Measurements from ENCODE around the gene PLXDC2. TPM values are rescaled to one million over a fixed set of nuclear protein-coding genes. Genes with fewer than 3 reads are reported as not detected.

The PLXDC2 gene
- polyA plus RNA-seq, 6 donors from 2014 or later, result 0.15 to 1.3 (median 0.35) TPM; not detected in 1

DNA sequence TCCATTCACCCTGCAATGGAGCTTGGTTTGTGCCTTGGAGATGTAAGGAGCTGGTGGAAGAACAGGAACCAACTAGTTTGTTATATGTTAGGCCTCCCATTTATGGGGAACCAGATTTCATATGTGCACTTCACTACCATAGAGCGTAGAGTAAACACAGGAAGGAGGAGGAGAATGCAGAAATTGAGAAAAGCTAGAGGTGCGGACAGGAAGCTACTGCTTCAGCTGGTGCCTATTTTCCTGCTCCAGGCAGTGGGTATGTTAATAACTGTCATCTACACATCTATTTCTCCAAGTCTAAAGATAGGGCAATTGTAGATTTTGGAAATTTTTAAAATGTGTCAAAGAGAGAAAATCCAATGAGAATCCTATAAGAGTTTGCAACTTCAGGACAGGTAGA, 482.2 kb downstream of the PLXDC2 start:
- no peaks in the 10 kb centered on the region for H3K4me1 Mint-ChIP-seq
- ATAC-seq (ENCODE audit: low read depth in 2 of 2), result no peak
- no peak overlapping the region for H3K27ac Mint-ChIP-seq
- H3K9me3 Mint-ChIP-seq, result peaks cover 2 to 26% (median 14%) of the 10 kb centered on the region in 7 donors
- H3K4me3 Mint-ChIP-seq, result no peak overlapping the region
- no peaks in the 10 kb centered on the region for H3K36me3 Mint-ChIP-seq
- no peak for DNase-seq
- no peaks in the 10 kb centered on the region for H3K27me3 Mint-ChIP-seq

DNA sequence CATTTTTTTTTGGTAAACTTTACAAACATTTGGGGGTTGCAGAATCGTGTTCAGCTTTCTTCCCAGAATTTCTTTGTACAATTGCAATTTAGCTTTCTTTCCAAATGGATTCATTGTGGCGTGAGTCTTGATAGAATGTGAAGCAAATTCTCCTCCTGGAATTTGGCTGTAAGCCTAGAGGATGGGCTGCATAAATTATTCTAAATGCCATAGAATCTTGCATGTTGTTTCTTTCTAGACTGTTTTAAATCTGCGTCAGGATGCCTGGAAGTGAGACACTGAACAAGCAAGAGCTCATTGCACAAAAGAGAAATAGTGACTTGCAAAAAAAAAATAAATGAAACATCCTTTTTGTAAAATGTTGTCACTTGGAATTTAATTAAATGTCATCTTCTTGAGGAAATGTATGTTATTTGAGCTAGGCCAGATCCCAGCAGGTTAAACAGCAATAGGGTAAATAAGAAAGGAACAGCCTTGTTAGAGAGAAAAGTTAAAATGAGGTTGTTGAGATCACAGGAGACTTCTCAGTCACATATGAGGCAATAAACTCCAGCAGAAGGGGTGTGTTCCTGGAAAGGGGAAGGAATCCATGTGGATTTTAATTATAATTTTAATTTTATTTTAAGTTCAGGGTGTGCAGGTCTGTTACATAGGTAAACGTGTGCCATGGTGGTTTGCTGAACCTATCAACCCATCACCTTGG, 483.0 kb downstream of the PLXDC2 start:
- no peak overlapping the region for H3K27ac Mint-ChIP-seq
- H3K36me3 Mint-ChIP-seq, result no peaks in the 10 kb centered on the region
- no peak for ATAC-seq (ENCODE audit: low read depth in 2 of 2)
- no peak for DNase-seq
- no peaks in the 10 kb centered on the region for H3K4me1 Mint-ChIP-seq
- H3K4me3 Mint-ChIP-seq, result no peak overlapping the region
- peaks cover 2 to 24% (median 12%) of the 10 kb centered on the region in 7 donors for H3K9me3 Mint-ChIP-seq
- no peaks in the 10 kb centered on the region for H3K27me3 Mint-ChIP-seq

DNA sequence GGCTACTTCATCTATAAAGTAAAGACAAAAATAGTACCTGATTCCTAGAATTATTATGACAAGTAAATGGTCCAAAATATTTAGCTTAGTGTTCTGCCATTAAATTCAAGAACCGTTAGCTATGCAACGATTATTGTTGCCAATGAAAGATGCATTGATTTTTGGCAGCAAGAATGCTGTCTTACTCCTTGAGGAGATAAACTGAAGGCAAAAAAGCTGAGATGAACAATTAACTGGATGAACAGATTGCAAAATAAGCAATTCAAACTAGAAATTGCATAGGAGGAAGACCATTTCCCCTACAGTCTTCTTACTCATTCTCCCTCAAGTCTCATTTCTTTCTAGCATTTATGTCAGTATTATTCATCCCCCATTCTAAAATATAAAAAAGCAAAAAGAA, 484.5 kb downstream of the PLXDC2 start:
- Mint-ChIP-seq H3K36me3 (no peaks in the 10 kb centered on the region), H3K4me3 (no peak overlapping the region), H3K4me1 (no peaks in the 10 kb centered on the region), H3K27me3 (no peaks in the 10 kb centered on the region), H3K27ac (no peak overlapping the region), H3K9me3 (peaks cover 2 to 18% (median 12%) of the 10 kb centered on the region in 7 donors)
- ATAC-seq (ENCODE audit: low read depth in 2 of 2) (no peak), DNase-seq (no peak)

DNA sequence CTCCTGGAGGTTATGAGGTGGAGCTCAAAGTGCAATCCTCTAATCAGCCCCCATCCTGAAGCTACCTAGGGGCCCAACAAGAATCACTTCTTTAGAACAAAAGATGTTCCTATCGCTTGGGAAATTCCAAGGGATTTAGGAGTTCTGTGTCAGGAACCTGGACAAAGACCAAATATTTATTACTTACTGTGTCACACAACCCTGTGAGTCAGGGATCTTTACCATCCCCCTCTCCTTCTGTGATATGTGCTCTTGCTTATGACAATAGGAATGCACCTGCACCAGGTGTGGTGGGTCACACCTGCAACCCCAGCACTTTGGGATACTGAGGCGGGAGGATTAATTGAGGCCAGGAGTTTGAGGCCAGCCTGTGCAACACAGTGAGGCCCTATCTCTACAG, 485.8 kb downstream of the PLXDC2 start:
- Mint-ChIP-seq H3K27ac (peak overlapping the region in 1 of 6 donors; percentile 62), H3K9me3 (peaks cover 2 to 15% (median 13%) of the 10 kb centered on the region in 7 donors), H3K36me3 (no peaks in the 10 kb centered on the region), H3K4me3 (no peak overlapping the region), H3K27me3 (no peaks in the 10 kb centered on the region), H3K4me1 (no peaks in the 10 kb centered on the region)
- DNase-seq (no peak), ATAC-seq (ENCODE audit: low read depth in 2 of 2) (no peak)

DNA sequence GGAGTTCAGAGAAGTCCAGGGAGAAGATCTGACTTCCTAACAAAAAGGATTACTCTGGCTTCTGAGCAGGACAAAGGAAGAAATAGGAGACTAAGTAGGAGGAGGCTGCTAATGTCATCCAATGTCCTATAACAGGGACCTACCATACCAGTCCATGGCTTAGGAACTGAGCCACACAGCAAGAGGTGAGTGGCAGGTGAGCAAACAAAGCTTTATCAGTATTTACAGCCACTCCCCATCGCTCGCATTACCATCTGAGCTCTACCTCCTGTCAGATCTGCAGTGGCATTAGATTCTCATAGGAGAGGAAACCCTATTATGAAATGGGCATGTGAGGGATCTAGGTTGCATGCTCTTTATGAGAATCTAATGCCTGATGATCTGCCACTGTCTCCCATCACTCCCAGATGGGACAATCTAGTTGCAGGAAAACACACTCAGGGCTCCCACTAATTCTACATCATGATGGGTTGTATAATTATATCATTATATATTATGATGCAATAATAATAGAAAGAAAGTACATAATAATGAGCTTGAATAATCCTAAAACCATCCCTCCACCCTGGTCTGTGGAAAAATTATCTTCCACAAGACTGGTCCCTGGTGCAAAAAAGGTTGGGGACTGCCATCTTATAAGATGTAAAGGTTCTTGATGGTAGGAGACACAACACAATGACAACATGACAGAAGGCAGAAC, 487.4 kb downstream of the PLXDC2 start:
- Mint-ChIP-seq H3K36me3 (no peaks in the 10 kb centered on the region), H3K9me3 (peaks cover 0 to 11% (median 8%) of the 10 kb centered on the region in 7 donors), H3K27me3 (no peaks in the 10 kb centered on the region), H3K4me1 (no peaks in the 10 kb centered on the region), H3K27ac (no peak overlapping the region), H3K4me3 (no peak overlapping the region)
- DNase-seq (no peak), ATAC-seq (ENCODE audit: low read depth in 2 of 2) (no peak)

DNA sequence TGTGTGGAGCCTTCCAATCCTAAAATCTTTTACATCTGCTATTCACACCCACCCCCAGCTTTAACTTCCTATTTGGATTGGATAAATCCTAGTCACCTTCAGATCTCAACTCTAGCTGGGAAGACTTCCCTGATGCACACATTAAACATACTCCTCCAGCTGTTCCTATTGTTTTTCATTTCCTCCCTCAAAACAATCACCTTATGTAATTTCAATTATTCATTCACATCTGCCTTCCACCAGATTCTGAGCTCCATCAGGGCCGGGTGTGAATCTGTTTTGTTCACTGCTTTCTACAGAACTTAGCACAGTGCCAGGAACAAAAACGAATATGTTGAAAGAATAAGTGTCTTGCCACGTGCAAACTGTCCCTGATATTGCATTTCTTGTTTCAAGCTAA, 497.4 kb downstream of the PLXDC2 start:
- Mint-ChIP-seq H3K27ac (no peak overlapping the region), H3K4me3 (no peak overlapping the region), H3K27me3 (no peaks in the 10 kb centered on the region), H3K36me3 (no peaks in the 10 kb centered on the region), H3K4me1 (no peaks in the 10 kb centered on the region), H3K9me3 (peaks cover 17 to 44% (median 26%) of the 10 kb centered on the region in 7 donors)
- no peak for DNase-seq
- ATAC-seq (ENCODE audit: low read depth in 2 of 2), result no peak

DNA sequence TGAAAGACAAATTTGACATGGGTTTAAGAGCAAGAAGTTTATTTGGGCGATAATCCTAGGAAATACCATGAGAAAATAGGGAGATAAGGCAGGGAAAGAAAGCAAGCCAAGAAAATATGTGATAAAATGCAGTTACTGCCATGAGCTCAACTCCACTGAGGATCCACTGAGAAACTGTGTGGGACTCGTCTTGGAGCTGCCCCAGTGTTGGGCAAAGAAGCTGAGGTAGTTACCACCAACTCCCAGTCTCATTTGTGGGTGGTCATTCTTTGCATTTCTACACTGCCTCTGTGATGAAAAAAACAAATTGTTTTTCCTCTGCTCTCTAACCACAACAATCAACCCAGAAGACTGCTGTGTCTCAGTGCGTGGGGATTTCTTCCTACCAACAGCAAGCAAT, 498.2 kb downstream of the PLXDC2 start:
- H3K27me3 Mint-ChIP-seq, result no peaks in the 10 kb centered on the region
- no peak overlapping the region for H3K27ac Mint-ChIP-seq
- peaks cover 12 to 36% (median 20%) of the 10 kb centered on the region in 7 donors for H3K9me3 Mint-ChIP-seq
- no peak for DNase-seq
- ATAC-seq (ENCODE audit: low read depth in 2 of 2), result no peak
- no peak overlapping the region for H3K4me3 Mint-ChIP-seq
- no peaks in the 10 kb centered on the region for H3K4me1 Mint-ChIP-seq
- no peaks in the 10 kb centered on the region for H3K36me3 Mint-ChIP-seq

DNA sequence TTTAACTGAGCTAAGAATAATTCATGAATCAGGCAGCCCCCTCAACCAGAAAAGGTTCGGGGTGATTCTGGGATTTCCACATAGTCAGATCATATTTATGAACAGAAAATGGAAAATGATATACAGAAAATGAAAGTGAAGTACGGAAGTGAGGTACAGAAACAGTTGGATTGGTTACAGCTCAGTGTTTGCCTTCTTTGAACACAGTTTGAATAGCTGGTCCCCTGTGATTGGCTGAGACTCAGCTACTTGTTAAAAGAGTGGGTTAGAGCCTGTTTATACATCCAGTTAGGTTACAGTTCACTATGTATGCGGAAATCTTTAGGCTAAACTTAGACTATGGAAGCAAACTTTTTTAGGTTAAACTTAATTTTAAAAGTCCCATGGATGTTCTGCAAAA, 511.7 kb downstream of the PLXDC2 start:
- no peaks in the 10 kb centered on the region for H3K27me3 Mint-ChIP-seq
- H3K9me3 Mint-ChIP-seq, result peaks cover 0 to 18% (median 8%) of the 10 kb centered on the region in 7 donors

DNA sequence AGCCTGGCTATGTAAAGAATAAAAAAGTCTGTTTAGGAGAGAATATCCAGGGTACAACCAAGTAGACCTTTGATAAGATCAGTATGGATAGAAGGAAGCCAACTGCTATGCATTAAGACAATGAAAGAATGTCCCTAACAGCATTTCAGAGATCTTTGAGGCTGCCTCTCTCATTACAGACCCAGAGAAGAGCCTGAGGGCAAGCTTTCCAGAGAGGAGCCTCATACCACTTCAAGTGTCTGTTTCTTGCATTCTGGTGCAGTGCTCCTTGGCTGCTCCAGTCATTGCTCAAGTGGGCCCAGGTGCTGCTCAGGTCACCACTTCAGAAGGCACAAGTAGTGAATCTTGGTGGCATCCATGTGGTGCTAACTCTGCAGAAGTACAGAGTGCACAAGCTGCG, 514.0 kb downstream of the PLXDC2 start:
- ATAC-seq (ENCODE audit: low read depth in 2 of 2) (no peak), DNase-seq (no peak)
- H3K27me3 Mint-ChIP-seq, result no peaks in the 10 kb centered on the region
- H3K27ac Mint-ChIP-seq, result no peak overlapping the region
- no peaks in the 10 kb centered on the region for H3K4me1 Mint-ChIP-seq
- H3K9me3 Mint-ChIP-seq, result peaks cover 2 to 32% (median 10%) of the 10 kb centered on the region in 7 donors
- H3K36me3 Mint-ChIP-seq, result no peaks in the 10 kb centered on the region
- no peak overlapping the region for H3K4me3 Mint-ChIP-seq

More for the DNA sequence above, 511.7 kb downstream of the PLXDC2 start:
- Mint-ChIP-seq H3K36me3 (no peaks in the 10 kb centered on the region), H3K4me3 (no peak overlapping the region), H3K27ac (no peak overlapping the region), H3K4me1 (no peaks in the 10 kb centered on the region)
- ATAC-seq (ENCODE audit: low read depth in 2 of 2), result no peak
- DNase-seq, result no peak

DNA sequence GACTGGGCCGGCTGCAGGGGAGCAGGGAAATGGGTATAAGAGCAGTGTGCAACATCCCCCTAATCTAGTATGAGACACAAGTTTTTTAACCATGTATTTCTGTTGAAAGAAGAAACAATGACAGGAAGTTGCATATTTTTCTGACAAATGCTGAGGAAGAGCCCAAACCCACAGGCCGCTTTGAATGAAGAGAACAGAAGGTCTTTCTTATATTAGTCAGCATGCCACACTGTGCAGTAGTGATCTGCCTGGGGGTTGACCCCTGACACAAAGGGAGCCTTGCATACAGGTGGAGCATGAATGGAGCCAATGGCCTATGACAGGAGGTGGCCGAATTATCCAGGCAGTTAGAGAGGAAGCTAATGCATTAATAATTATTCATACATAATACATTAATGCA, 518.3 kb downstream of the PLXDC2 start:
- Mint-ChIP-seq H3K4me3 (no peak overlapping the region), H3K4me1 (no peaks in the 10 kb centered on the region), H3K27ac (no peak overlapping the region), H3K9me3 (peaks cover 9 to 33% (median 18%) of the 10 kb centered on the region in 7 donors), H3K27me3 (no peaks in the 10 kb centered on the region), H3K36me3 (peaks cover 0 to 8% of the 10 kb centered on the region in 2 donors)
- ATAC-seq (ENCODE audit: low read depth in 2 of 2) (no peak), DNase-seq (no peak)

Measured in naive B cell (primary cell).